Measurements from ENCODE around the gene SHANK3.

DNA sequence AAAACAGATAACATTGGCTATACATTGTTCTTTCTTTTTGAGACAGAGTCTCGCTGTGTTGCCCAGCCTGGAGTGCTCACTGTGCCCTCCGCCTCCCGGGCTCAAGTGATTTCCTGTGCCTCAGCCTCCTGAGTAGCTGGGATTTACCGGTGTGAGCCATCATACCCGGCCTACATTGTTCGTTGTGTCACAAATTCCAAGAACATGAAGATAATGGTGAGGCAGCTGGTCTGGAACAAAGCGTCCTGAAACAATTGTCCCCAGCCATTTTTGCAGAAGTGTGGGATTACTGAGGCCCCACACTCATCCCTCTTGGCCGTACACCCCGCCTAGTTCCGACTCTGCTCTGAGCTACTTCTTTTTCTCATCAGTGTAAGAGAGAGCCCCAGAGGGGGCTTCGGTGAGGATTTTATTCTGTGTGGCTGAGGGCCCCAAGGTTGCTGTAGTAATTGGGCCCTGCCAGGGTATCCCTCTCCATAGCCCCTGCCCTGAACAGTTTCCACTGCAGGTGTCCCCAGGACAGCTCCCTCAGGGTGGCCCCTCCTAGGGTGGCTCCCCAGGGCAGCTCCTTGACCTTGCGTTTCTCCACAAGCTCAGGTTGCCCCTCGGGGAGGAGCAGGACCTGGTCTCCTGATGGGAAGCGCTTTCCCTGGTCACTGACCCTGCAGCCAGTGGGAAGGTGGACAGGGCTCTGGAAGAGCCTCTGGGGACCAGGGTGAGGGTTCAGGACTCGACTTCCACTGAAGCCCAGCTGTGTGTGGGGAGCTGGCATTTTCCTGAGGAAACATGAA is 31.6 kb upstream of the SHANK3 start:
- TF ChIP-seq RBBP5 (IDR thresholded peaks at IDR 0.05; ENCODE audit: borderline replicate concordance, low read depth, low read length), result no peak
- no peak for TF ChIP-seq TAF1 (IDR thresholded peaks at IDR 0.05; ENCODE audit: low read depth, low read length)
- TF ChIP-seq RNF2 (IDR thresholded peaks at IDR 0.05; ENCODE audit: borderline replicate concordance, low read depth, low read length, missing control alignments, poor library complexity, severe bottlenecking), result no peak
- 0 out of 2 replicates have a peak, but pooled peaks have one; percentile 13 for TF ChIP-seq BACH1 (IDR thresholded peaks at IDR 0.05; ENCODE audit: low read length)
- TF ChIP-seq, protein P1, sequence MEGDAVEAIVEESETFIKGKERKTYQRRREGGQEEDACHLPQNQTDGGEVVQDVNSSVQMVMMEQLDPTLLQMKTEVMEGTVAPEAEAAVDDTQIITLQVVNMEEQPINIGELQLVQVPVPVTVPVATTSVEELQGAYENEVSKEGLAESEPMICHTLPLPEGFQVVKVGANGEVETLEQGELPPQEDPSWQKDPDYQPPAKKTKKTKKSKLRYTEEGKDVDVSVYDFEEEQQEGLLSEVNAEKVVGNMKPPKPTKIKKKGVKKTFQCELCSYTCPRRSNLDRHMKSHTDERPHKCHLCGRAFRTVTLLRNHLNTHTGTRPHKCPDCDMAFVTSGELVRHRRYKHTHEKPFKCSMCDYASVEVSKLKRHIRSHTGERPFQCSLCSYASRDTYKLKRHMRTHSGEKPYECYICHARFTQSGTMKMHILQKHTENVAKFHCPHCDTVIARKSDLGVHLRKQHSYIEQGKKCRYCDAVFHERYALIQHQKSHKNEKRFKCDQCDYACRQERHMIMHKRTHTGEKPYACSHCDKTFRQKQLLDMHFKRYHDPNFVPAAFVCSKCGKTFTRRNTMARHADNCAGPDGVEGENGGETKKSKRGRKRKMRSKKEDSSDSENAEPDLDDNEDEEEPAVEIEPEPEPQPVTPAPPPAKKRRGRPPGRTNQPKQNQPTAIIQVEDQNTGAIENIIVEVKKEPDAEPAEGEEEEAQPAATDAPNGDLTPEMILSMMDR (IDR thresholded peaks at IDR 0.05; ENCODE audit: control extremely low read depth in 1 of 3, insufficient read depth in 1 of 3, low read depth in 1 of 3, low read length in 3 of 3), result no peak
- no peak for TF ChIP-seq EZH2 (IDR thresholded peaks at IDR 0.05; ENCODE audit: low read depth, low read length, severe bottlenecking)
- TF ChIP-seq RAD21 (IDR thresholded peaks at IDR 0.05 in 1 of 2, conservative IDR thresholded peaks at IDR 0.05 in 1 of 2; ENCODE audit: low read depth in 2 of 2, low read length in 2 of 2), result no peak
- TF ChIP-seq EGR1 (IDR thresholded peaks at IDR 0.05; ENCODE audit: borderline replicate concordance, low read depth, low read length), result no peak
- TF ChIP-seq, protein P2, sequence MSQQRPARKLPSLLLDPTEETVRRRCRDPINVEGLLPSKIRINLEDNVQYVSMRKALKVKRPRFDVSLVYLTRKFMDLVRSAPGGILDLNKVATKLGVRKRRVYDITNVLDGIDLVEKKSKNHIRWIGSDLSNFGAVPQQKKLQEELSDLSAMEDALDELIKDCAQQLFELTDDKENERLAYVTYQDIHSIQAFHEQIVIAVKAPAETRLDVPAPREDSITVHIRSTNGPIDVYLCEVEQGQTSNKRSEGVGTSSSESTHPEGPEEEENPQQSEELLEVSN (IDR thresholded peaks at IDR 0.05), result no peak
- no peak for TF ChIP-seq POLR2A (IDR thresholded peaks at IDR 0.05; ENCODE audit: control extremely low read depth in 1 of 2, low read depth in 2 of 2, low read length in 2 of 2)
